GM19035 (cell line): ENCODE measurements around the gene IFTAP.
"Not testable (repeated sequence)": the region's sequence is repeated elsewhere in the genome, so short reads cannot be mapped to it uniquely, and the experiment has no call there.

Source experiments
- ATAC-seq: cut with Tn5 transposase; IDR thresholded peaks from one replicate; pipeline ENCODE4 v1.9.1; 2021; ENCODE audit not compliant: unreplicated experiment

IFTAP gene, protein sequence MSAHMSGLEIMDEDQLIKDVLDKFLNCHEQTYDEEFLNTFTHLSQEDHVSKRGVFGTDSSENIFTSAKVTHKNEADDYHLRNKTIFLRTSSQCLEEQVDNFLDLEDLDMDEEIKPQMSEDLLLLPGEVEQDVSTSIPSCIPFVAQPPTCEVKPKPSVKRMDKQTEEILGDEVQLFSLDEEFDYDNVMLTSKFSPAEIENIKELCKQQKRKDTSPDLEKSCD

DNA sequence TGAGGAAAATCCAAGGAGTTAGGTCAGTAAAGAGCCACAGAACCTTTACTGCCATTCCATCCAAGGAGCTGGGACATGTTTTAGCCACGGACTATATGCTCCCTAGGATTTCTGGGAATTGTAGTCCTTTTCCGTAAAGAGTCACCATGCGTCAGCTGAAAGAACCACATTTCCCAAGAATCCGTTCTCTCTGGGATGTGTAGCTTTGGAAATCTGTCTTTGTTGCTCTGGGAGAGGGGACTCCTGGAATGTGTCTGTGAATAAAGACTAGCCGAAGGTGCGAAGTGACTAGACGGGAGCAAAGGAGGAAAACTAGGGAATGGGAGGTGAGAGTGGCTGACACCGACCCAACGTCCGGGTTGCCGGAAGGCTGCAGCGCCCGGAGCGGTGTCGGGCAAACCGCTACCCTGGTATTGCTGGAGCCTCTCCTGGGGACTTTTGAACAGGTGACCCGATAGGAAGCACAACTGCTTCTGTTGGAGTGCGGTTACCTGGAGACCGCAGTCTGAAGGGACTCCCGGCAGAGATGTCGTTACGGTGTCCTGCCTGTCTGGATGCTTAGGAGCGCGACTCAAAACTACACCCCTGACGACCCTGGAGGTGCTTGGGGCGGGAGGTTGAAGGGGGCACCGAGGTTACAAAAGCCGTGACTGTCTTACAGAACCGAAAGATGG, at the start of gene IFTAP:
IFTAP (plus strand) TSS at position 187 of the 674 bp plus-strand sequence. CDS start 15,602 bp downstream, outside the sequence.
- peak; percentile 78 for ATAC-seq

DNA sequence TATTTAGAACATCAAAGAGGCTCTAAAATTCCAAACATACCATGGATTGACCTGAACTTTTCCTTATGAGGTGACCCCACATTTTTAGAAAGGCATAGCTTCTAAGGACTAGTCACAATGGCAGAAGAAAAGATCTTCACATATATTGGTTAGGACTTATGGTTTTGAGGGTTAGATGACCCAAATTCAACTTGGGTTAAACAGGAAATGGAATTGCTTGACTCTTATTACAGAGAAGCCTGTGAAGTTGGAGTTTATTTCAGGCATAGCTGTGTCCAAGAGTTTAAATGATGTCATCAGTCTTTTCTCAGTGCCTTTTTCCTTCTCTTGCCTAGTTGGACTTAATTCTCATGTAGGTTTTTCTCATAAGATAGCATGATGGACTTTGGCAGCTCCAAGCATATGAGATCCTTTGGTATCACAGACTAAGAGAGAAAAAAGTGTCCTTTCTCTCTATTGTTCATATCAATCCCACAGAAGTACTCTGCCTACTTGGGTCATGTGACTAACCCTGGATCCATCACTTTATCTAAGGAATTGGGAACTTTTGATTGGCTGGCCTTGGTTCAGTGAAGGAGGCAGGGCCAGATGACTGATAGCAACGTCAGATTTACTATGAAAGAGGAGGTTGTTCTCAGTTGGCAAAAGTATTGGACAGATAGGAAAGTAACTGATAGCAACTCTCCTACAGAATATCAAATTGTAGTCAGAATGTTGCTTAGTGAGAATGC, 43.8 kb upstream of the IFTAP start:
- ATAC-seq: no peak

DNA sequence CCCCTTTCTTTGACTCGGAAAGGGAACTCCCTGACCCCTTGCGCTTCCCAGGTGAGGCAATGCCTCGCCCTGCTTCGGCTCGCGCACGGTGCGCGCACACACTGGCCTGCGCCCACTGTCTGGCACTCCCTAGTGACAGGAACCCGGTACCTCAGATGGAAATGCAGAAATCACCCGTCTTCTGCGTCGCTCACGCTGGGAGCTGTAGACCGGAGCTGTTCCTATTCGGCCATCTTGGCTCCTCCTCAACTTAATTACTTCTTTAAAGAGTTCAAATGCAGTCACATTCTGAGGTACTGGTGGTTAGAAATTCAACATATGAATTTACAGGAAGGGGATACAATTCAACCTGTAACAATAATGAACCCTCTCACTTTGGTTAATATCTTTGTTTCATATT, 36.9 kb upstream of the IFTAP start:
- ATAC-seq: not testable (repeated sequence)

DNA sequence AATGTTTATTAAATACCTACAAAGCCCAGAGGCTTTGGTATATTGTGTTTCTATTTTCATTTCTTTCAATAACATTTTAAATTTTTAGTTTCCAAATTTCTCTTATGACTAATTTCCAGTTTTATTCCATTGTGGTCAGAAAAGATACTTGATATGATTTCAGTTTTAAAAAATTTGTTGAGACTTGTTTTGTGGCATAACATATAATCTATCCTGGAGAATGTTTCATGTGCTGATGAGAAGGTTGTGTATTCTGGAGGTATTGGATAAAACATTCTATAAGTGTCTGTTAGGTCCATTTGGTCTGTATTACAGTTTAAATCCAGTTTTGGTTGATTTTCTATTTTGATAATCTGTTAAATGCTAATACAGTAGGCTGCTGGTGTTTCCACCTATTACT, 36.3 kb upstream of the IFTAP start:
- no peak for ATAC-seq

DNA sequence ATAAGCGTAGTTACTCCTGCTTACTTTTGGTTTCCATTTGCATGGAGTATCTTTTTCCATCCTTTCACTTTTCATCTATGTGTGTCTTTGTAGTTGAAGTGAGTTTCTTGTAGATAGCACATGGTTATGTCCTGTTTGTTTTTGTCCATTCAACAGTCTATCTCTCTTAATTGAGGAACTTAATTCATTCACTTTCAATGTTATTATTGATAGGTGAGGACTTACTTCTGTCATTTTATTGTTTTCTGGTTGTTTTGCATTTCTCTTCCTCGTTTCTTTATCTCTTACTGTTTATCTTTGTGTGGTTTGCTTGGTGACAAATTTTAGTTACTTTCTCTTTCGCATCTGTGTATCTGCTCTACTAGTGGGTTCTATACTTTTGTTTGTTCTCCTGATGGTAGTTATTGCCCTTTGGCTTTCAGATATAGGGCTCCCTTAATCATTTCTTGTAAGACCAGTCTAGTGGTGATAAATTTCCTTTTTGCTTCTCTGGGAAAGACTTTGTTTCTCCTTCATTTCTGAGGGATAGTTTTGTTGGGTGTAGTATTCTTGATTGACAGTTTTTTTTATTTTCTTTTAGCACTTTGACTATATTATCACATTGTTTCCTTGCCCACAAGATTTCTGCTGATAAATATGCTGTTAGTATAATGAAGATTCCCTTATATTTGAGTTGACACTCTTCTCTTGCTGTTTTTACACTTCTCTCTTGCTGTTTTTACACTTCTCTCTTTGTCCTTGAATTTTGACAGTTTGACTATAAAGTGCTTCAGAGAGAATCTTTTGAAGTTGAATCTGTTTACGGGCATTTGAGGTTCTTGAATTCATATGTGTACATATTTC, 35.5 kb upstream of the IFTAP start:
- ATAC-seq: peak; percentile 91

DNA sequence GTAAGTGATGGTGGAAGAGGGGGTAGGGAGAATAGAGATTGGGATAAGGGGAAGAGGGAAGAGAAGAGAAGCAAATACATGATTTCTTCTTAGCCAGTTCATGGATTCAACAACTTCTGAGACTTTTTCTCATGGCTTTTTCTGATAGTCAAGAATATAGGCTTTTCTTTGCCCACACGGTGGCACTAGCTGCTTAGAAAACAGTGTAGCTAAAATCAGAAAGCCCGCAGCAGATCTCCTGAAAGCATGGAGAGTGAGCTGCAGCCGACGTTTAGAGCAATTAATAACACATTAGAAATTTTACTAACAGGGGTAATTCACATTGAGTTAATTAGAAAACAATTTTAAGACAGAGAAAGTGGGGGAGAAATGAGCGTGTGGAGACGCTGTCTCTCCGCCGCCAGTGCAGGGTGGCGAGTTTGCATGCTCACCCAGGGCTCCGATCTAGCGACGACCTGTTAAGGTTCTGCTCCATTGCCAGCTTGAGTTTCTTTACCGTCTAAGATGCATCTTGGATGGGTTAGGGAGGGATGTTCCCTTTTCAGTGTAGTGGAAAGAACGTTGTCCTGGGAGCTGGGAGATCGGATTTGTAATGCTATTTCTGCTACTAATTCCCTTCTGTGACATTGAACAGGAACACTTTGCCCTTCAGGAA, 29.8 kb upstream of the IFTAP start:
- ATAC-seq: peak; percentile 69

DNA sequence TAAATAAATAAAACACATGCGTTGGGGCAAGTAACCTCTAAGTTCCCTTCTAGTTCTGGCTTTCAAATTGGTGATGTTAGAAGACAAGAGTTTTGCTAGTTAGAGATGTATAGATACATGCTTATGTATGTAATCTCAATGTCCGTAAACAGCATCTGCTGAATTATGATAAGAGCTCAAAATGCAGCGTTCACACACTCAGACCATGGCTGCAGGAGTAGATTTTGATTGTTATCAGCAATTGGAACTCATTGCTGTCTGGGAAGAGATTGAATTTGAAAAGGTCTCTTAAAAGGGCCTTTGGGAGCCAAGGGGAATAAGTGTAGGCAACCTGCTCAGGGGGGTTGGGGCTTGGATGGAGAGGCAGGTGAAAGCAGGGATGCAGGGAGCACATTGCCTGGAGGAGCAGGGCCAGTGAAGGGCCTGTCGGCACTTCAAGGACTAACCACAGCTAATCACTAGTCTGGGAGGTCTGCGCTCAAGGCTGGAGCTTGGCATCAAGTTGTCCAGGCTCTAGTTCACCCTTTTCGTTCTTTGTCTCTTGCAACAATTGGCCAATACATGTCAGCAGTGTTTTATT, 29.2 kb upstream of the IFTAP start:
- no peak for ATAC-seq

DNA sequence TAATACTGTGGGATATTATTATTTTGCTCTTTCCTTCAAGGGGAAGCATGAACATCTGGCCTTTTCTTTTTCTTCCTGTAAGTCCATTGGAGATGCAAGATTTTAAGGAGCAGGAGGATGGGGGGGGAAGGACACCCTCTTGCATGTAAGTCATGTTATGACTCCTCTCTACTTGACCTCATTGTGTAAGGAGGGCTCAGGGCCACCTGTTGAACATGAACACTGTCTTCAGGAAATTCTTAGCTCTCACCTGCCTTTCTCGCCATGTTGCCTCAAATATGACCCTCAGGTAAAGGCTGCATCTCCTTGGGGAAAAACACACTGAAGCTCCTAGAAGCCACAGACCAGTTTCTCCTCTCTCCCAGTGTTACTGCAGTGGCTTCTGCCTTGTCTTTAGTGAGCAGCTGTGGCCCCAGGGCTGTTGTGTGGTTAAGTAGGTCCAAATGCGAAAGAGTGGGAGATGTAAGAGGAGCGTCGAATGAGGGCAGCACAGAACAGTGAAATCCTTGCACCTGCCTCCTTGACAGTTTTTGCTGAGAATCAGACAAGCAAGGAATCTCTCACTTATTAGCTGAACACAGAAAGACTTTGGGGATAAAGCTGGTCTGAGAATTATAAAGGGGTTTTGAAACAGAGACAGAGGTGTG, 27.8 kb upstream of the IFTAP start:
- no peak for ATAC-seq

DNA sequence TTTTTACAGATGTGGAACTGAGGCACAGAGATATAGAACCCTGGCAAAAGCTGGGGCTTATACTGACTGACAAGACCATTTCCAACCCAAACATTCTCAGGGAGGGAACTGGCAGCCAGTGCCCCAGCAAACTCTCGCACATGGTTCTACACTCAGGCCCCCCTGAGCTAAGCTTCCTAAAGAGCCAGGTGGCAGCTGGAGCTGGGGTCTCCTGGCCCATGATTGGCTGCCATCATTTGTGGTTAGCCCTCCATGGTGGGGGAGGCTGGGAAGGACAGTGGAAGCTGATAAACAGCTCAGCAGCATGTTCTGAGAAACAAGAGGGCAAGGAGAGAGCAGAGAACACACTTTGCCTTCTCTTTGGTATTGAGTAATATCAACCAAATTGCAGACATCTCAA, 26.6 kb upstream of the IFTAP start, which contains the start of gene RAG1:
RAG1 (plus strand) TSS at position 314 of the 400 bp plus-strand sequence. CDS start 5,298 bp downstream, outside the sequence.
- no peak for ATAC-seq

DNA sequence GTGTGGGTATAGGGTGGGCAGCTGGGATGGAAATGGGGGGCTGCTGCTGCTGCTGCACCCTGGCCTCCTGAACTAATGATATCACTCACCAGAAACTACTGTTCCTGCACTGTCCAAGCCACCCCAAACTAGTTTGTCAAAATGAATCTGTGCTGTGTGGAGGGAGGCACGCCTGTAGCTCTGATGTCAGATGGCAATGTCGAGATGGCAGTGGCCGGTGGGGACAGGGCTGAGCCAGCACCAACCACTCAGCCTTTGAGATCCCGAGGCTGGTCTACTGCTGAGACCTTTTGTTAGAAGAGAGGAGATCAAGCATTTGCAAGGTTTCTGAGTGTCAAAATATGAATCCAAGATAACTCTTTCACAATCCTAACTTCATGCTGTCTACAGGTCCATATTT, 25.2 kb upstream of the IFTAP start:
- no peak for ATAC-seq

DNA sequence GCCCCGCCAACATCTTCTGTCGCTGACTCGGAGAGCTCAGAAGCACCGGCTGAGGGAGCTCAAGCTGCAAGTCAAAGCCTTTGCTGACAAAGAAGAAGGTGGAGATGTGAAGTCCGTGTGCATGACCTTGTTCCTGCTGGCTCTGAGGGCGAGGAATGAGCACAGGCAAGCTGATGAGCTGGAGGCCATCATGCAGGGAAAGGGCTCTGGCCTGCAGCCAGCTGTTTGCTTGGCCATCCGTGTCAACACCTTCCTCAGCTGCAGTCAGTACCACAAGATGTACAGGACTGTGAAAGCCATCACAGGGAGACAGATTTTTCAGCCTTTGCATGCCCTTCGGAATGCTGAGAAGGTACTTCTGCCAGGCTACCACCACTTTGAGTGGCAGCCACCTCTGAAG, 19.8 kb upstream of the IFTAP start:
- no peak for ATAC-seq

DNA sequence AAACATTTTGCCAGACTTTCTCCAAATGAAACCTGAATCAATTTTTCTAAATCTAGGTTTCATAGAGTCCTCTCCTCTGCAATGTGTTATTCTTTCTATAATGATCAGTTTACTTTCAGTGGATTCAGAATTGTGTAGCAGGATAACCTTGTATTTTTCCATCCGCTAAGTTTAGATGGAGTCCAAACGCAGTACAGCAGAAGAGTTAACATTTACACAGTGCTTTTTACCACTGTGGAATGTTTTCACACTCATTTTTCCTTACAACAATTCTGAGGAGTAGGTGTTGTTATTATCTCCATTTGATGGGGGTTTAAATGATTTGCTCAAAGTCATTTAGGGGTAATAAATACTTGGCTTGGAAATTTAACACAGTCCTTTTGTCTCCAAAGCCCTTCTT, 16.9 kb upstream of the IFTAP start:
- no peak for ATAC-seq

DNA sequence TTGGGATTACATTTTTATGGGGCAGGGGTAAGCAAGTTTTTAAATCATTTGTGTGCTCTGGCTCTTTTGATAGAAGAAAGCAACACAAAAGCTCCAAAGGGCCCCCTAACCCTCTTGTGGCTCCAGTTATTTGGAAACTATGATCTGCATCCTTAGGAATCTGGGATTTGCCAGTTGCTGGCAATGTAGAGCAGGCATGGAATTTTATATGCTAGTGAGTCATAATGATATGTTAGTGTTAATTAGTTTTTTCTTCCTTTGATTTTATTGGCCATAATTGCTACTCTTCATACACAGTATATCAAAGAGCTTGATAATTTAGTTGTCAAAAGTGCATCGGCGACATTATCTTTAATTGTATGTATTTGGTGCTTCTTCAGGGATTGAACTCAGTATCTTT, 16.4 kb upstream of the IFTAP start:
- no peak for ATAC-seq

DNA sequence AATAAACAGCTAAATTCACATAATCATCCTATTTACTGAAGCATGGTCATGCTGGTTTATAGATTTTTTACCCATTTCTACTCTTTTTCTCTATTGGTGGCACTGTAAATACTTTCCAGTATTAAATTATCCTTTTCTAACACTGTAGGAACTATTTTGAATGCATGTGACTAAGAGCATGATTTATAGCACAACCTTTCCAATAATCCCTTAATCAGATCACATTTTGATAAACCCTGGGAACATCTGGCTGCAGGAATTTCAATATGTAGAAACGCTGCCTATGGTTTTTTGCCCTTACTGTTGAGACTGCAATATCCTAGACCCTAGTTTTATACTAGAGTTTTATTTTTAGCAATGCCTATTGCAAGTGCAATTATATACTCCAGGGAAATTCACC, 15.8 kb upstream of the IFTAP start:
- ATAC-seq: no peak

DNA sequence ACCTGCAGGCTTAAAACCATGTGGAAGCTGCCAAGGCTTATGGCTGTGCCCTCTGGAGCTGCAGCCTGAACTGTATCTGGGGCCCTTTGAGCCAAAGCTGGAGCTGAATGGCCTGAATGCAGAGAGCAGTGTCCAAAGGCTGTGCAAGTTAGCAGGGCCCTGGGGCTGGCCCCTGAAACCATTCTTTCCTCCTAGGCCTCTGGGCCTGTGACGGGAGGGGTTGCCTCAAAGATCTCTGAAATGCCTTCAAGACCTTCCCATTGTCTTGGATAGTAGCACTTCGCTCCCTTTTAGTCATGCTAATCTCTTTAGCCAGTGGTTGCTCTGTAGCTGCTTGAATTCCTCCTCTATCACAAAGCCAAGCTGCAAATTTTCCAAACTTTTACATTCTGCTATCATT, 12.8 kb upstream of the IFTAP start:
- ATAC-seq: no peak

DNA sequence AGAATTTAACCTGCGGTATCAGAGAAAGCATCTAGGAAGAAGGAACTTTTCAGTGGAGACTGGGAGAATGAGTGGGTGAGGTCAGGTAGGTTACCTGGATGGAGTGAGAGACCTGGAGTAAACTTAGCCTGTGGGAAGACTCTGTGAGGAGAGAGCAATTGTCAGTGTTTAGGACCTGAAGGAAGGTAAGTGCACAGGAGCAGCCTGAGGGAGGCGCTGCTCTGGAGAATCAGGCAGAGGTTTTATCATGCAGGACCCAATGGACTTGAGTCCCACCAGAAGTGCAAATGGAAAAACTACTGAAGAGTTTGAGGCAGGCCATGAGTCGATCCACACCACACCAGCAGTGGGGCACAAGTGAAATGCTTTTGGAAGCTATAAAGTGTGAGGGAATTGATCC, 10.6 kb upstream of the IFTAP start:
- no peak for ATAC-seq

DNA sequence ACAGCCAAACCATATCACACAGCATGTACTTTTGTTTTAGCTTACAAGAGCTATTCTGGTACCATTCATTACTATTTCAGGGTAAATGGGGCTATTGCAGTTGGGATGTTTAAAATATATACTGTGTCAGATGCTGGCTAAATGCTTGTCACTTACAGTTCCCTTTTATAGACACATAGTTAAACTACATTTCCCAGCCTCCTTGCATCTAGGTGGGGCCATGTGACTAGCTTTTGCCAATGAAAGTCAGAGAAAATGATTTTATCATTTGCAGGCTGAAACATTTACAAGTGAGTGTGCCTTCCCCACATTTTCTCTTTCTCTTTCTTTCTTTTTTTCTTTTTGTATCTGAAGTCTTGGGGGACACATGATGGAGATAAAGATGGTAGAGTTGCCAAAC, 7.8 kb upstream of the IFTAP start:
- ATAC-seq: peak; percentile 70

DNA sequence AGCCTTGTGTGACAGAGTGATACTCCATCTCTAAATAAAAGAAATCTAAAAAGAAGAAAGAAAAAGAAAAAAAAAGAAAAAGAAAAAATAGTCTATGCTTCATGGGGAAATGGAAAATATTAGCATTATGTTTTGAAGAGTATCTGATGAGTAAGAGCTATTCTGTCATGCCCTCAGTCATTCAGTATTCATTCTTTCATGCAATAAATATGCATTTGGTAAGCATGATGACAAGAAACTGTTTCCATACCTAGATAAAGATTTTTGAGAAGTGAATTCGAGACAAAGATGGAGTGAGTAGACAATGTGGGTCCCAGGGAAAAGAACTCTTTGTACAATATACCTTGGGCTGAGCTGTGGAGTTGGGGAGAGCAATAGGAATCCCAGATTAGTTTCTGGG, 6.2 kb upstream of the IFTAP start:
- ATAC-seq: no peak

DNA sequence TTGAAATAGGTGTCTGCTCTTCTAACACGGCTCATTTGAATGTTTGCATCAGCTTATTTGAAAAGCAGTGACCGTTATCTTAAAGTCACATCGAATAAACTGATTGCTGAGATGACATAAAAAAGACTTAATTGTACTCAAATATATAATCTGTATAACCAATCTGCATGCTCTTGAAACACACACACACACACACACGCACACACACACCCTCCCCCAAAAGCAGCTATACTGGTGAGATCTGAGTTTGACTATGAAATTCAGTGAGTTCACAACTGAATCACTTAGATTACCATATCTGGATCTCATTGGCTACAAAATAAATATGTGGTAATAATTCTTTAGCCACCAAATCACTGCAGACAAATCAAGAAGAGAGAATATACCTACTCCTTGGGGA, 3.8 kb upstream of the IFTAP start:
- no peak for ATAC-seq

DNA sequence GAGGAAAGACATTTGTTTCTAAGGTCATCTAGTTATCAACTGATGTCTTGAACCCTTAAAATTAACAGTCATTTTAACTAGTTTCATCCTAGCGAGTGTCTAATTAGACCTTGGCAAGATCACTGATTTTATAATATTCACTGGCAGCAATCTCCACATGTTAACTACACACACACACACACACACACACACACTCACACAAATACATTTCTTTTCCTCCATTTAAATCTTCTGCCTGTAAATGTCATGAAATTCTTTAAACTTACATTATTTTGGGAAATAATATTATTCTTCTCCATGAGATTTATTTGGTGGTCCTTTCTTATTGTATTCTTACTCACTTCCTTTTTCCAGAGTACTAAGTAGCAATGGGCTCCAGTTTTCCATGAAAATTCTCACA, 2.9 kb upstream of the IFTAP start:
- ATAC-seq: no peak
